GM18505 (cell line): ENCODE measurements around the gene CD9.
A peak's percentile ranks its signal among the peaks of the same experiment; 100 is the strongest.

Source experiments
- ATAC-seq: cut with Tn5 transposase; IDR thresholded peaks from one replicate; pipeline ENCODE4 v1.9.1; 2021; ENCODE audit not compliant: unreplicated experiment
- POLR2A ChIP-seq: IDR thresholded peaks from 4 replicates; pipeline ENCODE4 v1.6.1; 2011; ENCODE audit warnings: borderline replicate concordance; ENCODE audit not compliant: insufficient read depth, insufficient read length; ENCODE audit errors: extremely low read depth

The CD9 gene

GRCh38 chr12:6226002-6226678 lies 25.9 kb downstream of the CD9 start:
- no peak for ATAC-seq
- TF ChIP-seq POLR2A = no peak

GRCh38 chr12:6226679-6227051 lies 26.5 kb downstream of the CD9 start:
- no peak for TF ChIP-seq POLR2A
- ATAC-seq = no peak

DNA sequence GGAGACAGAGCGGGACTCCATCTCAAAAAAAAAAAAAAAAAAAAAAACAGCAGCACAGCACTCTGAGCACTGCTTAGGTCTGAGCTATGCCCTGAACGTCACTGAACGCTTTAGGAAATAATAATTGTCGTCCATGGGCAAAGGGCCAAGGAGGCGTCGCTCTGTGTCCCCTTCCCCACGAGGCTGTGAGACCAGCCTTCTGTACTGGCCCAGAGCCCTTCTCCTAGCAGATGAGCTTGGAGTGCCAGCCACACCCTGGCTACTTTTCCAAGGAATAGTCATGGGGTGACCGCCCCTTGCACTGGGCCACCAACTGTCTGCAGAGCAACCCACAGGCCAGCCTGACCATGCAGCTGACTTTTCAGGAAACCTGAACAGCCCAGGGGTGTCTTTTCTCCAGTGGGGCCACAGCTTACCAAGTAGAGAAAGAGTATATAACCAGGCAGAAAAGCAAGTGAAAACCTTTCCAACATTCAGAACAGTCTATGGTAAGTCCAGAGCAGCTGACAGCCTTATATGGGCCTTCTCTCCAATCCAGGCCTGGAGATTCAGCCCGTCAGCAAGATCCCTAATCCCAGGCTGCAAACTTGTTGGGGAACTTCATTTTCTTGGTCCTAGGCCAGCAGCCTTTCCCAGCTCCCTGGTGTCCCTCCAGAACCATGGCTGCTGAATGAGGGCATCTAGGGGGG lies 28.5 kb downstream of the CD9 start:
- TF ChIP-seq POLR2A = no peak
- no peak for ATAC-seq

- no peak for ATAC-seq
- TF ChIP-seq POLR2A = no peak
These were observed 29.3 kb downstream of the CD9 start for GRCh38 chr12:6229224-6230218.

- ATAC-seq = peak; percentile 66
- no peak for TF ChIP-seq POLR2A
These were observed 30.3 kb downstream of the CD9 start for GRCh38 chr12:6230321-6231110.

- no peak for ATAC-seq
- TF ChIP-seq POLR2A = no peak
These were observed 31.4 kb downstream of the CD9 start for GRCh38 chr12:6231359-6232268.

- ATAC-seq = no peak
- TF ChIP-seq POLR2A = no peak
These were observed 33.1 kb downstream of the CD9 start for GRCh38 chr12:6233121-6233971.

DNA sequence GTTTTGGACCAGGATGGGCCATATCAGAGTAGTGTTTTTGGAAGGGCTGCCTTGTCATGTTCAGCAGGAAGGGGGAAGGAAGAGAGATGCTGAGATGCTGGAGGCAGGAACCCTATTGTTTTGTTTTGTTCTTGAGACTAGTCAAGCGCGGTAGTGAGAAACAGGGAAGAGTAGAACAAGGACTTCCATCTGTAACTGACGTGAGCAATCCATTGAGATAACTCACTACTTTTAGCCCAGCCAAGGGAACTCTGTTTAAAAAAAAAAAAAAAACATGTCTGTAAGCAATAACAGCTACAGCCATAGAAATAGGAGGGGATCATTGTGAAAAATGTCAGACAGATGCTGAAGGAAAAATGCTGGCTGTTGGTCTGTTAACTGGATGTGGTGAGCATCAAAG lies 34.0 kb downstream of the CD9 start:
- no peak for ATAC-seq
- TF ChIP-seq POLR2A = no peak

DNA sequence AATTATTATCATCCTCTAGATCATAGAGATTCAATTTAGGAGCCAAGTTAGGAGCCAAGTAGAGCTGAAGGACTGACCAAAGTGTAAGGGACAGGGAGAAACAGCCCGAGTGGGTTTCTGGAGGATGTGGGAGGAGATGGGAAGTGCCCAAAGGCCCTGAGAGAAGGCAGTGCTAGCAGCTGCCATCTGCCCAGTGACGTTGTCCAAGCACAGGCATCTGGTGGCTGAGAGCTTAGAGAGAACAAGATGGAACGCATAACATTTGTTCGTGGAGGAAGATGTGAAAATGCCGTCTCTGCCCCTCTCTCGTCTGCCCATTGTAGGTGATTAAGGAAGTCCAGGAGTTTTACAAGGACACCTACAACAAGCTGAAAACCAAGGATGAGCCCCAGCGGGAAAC lies 34.7 kb downstream of the CD9 start:
- no peak for TF ChIP-seq POLR2A
- ATAC-seq = no peak

DNA sequence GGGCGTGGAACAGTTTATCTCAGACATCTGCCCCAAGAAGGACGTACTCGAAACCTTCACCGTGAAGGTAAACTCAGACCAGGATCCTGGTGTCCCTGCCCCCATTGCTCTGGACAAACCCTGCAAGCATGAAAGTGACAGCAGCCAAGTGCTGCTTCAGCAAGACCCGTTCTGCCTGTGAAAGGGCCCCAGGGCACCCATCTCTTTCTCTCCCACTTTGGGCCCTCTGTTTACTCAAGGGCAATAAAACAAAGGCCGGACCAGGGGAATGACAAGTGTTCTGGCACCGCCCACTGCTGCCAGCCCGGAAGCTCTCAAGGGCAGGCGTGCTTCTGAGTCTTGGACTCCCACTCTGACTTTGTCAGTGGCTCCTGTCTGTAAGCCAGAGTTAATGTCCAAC lies 35.3 kb downstream of the CD9 start:
- no peak for ATAC-seq

More for the DNA sequence above, 35.3 kb downstream of the CD9 start:
- no peak for TF ChIP-seq POLR2A
